Keratinocyte (primary cell): ENCODE data around the gene PCCA. TPM values are rescaled to one million over a fixed set of nuclear protein-coding genes. Genes with fewer than 3 reads are reported as not detected.

Experiments used
- DNase-seq: peaks from one replicate; pipeline ENCODE4 v3.0.0-alpha.2; 2011; ENCODE audit warnings: low read depth, missing footprints, low spot score
- FAIRE-seq: peaks from 2 replicates; lab custom pipeline; 2011; peaks lifted over from hg19 to GRCh38; lab: Jason Lieb, UNC
- H2AFZ ChIP-seq: 2 replicates; pipeline ENCODE4 v1.6.0; 2012; ENCODE audit warnings: low read length, control low read depth, inconsistent platforms; ENCODE audit not compliant: control insufficient read depth
- H3K27ac ChIP-seq: 2 replicates; pipeline ENCODE4 v1.5.1; 2011; ENCODE audit warnings: low read length; ENCODE audit not compliant: control insufficient read depth, insufficient read depth
- H3K27me3 ChIP-seq: 3 replicates; pipeline ENCODE4 v1.6.0; 2011; ENCODE audit warnings: low read length; ENCODE audit not compliant: control insufficient read depth, insufficient read depth; ENCODE audit errors: extremely low read depth
- H3K36me3 ChIP-seq, 2 experiments: 2 replicates in 1 of 2; 3 replicates in 1 of 2; pipeline ENCODE4 v1.5.1; 2011; ENCODE audit warnings: low read length in 2 of 2, mild to moderate bottlenecking in 1 of 2; ENCODE audit not compliant: control insufficient read depth in 2 of 2, insufficient read depth in 2 of 2; ENCODE audit errors: extremely low read depth in 1 of 2
- H3K4me1 ChIP-seq: 3 replicates; pipeline ENCODE4 v1.5.1; 2011; ENCODE audit warnings: low read length; ENCODE audit not compliant: control insufficient read depth, insufficient read depth; ENCODE audit errors: extremely low read depth
- H3K4me2 ChIP-seq: 3 replicates; pipeline ENCODE4 v1.6.0; 2011; ENCODE audit warnings: low read depth, low read length; ENCODE audit not compliant: control insufficient read depth, insufficient read depth; ENCODE audit errors: extremely low read depth
- H3K4me3 ChIP-seq, 3 experiments: fragments of 200-600 bp in 1 of 3; sonication (generic) in 1 of 3; 2 replicates in 2 of 3; 3 replicates in 1 of 3; pipeline ENCODE4 v1.5.1; 2011 to 2016; ENCODE audit warnings: low read length in 3 of 3, mild to moderate bottlenecking in 3 of 3, control low read depth in 2 of 3, inconsistent platforms in 1 of 3, low read depth in 1 of 3, mixed read lengths in 1 of 3, mixed run types in 1 of 3, moderate library complexity in 1 of 3; ENCODE audit not compliant: control insufficient read depth in 2 of 3, insufficient read depth in 2 of 3; ENCODE audit errors: extremely low read depth in 1 of 3
- H3K79me2 ChIP-seq: 2 replicates; pipeline ENCODE4 v1.6.0; 2012; ENCODE audit warnings: low read length; ENCODE audit not compliant: control insufficient read depth, insufficient read depth
- H3K9ac ChIP-seq: 3 replicates; pipeline ENCODE4 v1.6.0; 2011; ENCODE audit warnings: low read length; ENCODE audit not compliant: control insufficient read depth, insufficient read depth; ENCODE audit errors: extremely low read depth
- H3K9me1 ChIP-seq: 3 replicates; pipeline ENCODE4 v1.6.0; 2011; ENCODE audit warnings: low read length; ENCODE audit not compliant: control insufficient read depth, insufficient read depth; ENCODE audit errors: extremely low read depth
- H3K9me3 ChIP-seq: 2 replicates; pipeline ENCODE4 v1.5.1; 2012; ENCODE audit warnings: low read depth, low read length; ENCODE audit not compliant: control insufficient read depth
- H4K20me1 ChIP-seq: 3 replicates; pipeline ENCODE4 v1.6.0; 2011; ENCODE audit warnings: low read length; ENCODE audit not compliant: control insufficient read depth, insufficient read depth; ENCODE audit errors: extremely low read depth
- CTCF ChIP-seq, 3 experiments: IDR thresholded peaks in 1 of 3; conservative IDR thresholded peaks in 1 of 3; optimal IDR thresholded peaks in 1 of 3; 2 replicates in 2 of 3; 3 replicates in 1 of 3; pipeline versions ENCODE3 to v1.5.1; 2011; ENCODE audit warnings: low read length in 3 of 3, mild to moderate bottlenecking in 3 of 3, moderate library complexity in 2 of 3, control low read depth in 1 of 3, inconsistent platforms in 1 of 3; ENCODE audit not compliant: insufficient read depth in 2 of 3; ENCODE audit errors: extremely low read depth in 1 of 3
- EZH2 ChIP-seq: IDR thresholded peaks from one replicate; pipeline ENCODE4 v1.6.1; 2012; ENCODE audit warnings: inconsistent platforms, mild to moderate bottlenecking, low read length, moderate library complexity
- dilution Hi-C: fragments of 300-500 bp; cut with MboI; formaldehyde crosslinking; loops from one replicate; pipeline ENCODE4 v1.7.0; 2020; ENCODE audit warnings: low sequenced_read_pairs; ENCODE audit not compliant: extremely low pct_ligation_motif_present
- polyA plus RNA-seq, 5 experiments: library from polyadenylated mRNA; depleted of rRNA in 3 of 5; stranded (reverse) in 3 of 5; stranded (forward) in 1 of 5; unstranded in 1 of 5; fragments of >200 nt; gene quantifications; 1 replicate in 1 of 5; 2 replicates in 3 of 5; 3 replicates in 1 of 5; pipeline versions ENCODE4 v1.2.1 to v1.2.3, GENCODE V29; 2011 to 2012; ENCODE audit warnings: missing spikeins in 2 of 5, low read depth in 1 of 5, low replicate concordance in 1 of 5

PCCA gene
- polyA plus RNA-seq, 1 donor (not counting 4 experiments of a cell fraction or from before 2014, with no cell fraction given), result 8.1 TPM

DNA sequence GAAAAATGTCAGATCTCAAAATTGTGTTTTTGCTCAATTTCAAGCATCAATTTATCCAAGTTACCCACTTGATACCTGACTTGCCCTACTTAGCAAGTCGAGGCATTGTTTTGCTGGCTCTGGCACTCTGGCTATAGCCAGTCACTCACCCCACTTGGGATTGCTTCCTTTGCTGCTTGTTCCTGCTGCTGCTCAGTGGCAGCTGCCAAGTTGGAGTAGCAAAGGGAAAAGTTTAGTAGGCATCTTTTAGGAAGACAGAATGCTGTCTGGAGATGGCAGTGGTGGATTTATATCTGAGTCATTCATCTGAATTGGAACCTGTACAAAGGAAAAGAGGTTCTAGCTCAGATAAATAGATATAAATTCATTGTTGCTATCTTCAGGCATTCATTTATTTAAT, 41.2 kb downstream of the PCCA start:
- H2AFZ ChIP-seq, result no peak overlapping the region
- no peaks in the 10 kb centered on the region for H3K79me2 ChIP-seq
- H3K9me3 ChIP-seq, result no peaks in the 10 kb centered on the region
- H3K9me1 ChIP-seq, result no peaks in the 10 kb centered on the region
- H4K20me1 ChIP-seq, result no peaks in the 10 kb centered on the region
- H3K4me1 ChIP-seq, result peaks cover 4% of the 10 kb centered on the region
- DNase-seq, result no peak
- H3K9ac ChIP-seq, result no peak overlapping the region
- H3K4me2 ChIP-seq, result no peak overlapping the region
- H3K36me3 ChIP-seq, result no peaks in the 10 kb centered on the region
- no peak for FAIRE-seq
- no peak overlapping the region for H3K27ac ChIP-seq
- H3K27me3 ChIP-seq, result no peaks in the 10 kb centered on the region
- H3K4me3 ChIP-seq, result no peak overlapping the region
- TF ChIP-seq EZH2 (no peak), CTCF (optimal IDR thresholded peaks at IDR 0.05 in 1 of 3, IDR thresholded peaks at IDR 0.05 in 1 of 3, conservative IDR thresholded peaks at IDR 0.05 in 1 of 3; ENCODE audit: extremely low read depth in 1 of 3, insufficient read depth in 2 of 3, low read length in 3 of 3) (no peak)
- dilution Hi-C loops, result no loop called here

- dilution Hi-C loops, result no loop called here
- Histone ChIP-seq H4K20me1 (no peaks in the 10 kb centered on the region), H2AFZ (no peak overlapping the region), H3K27ac (no peak overlapping the region), H3K4me3 (no peak overlapping the region), H3K9ac (no peak overlapping the region), H3K9me3 (no peaks in the 10 kb centered on the region), H3K4me1 (peaks cover 4% of the 10 kb centered on the region), H3K36me3 (no peaks in the 10 kb centered on the region), H3K9me1 (no peaks in the 10 kb centered on the region), H3K79me2 (no peaks in the 10 kb centered on the region), H3K27me3 (no peaks in the 10 kb centered on the region), H3K4me2 (no peak overlapping the region)
- FAIRE-seq (no peak), DNase-seq (no peak)
- TF ChIP-seq CTCF (optimal IDR thresholded peaks at IDR 0.05 in 1 of 3, IDR thresholded peaks at IDR 0.05 in 1 of 3, conservative IDR thresholded peaks at IDR 0.05 in 1 of 3; ENCODE audit: extremely low read depth in 1 of 3, insufficient read depth in 2 of 3, low read length in 3 of 3) (no peak), EZH2 (no peak)
Measured at GRCh38 chr13:100130930-100131511, 42.1 kb downstream of the PCCA start.
